MCF 10A (cell line): ENCODE measurements around the gene MYO7B. TPM values are rescaled to one million over a fixed set of nuclear protein-coding genes. Genes with fewer than 3 reads are reported as not detected.

Source experiments
- BruUV-seq: library from RNA; stranded (reverse); fragments of 400-500 nt; replicated peaks from 2 replicates; lab custom pipeline; 2021; lab: Mats Ljungman, UMichigan
- CTCF ChIA-PET: fragments of 300-600 bp; sonication (Branson Sonifier 250); formaldehyde crosslinking; extraction: SDS; loops from one replicate; lab custom pipeline; 2021; ENCODE audit warnings: antibody characterized with exemption, inconsistent platforms; lab: Yijun Ruan, JAX
- POLR2A ChIA-PET: fragments of 300-600, 350-650 bp; sonication (Branson Sonifier 250); formaldehyde crosslinking; extraction: SDS; loops from one replicate; lab custom pipeline; 2020; ENCODE audit warnings: antibody characterized with exemption, inconsistent platforms; lab: Yijun Ruan, JAX
- DNase-seq: peaks from one replicate; pipeline ENCODE4 v3.0.0-alpha.2; 2018; ENCODE audit not compliant: unreplicated experiment
- H3K27ac Mint-ChIP-seq: one replicate; pipeline ENCODE4 v1.8.0; 2022; ENCODE audit warnings: mild to moderate bottlenecking, low read depth, mixed read lengths; ENCODE audit not compliant: unreplicated experiment
- H3K27me3 Mint-ChIP-seq: one replicate; pipeline ENCODE4 v1.8.0; 2022; ENCODE audit warnings: mixed read lengths; ENCODE audit not compliant: insufficient read depth, unreplicated experiment
- H3K36me3 Mint-ChIP-seq: one replicate; pipeline ENCODE4 v1.8.0; 2022; ENCODE audit warnings: mild to moderate bottlenecking, moderate library complexity, mixed read lengths; ENCODE audit not compliant: insufficient read depth, unreplicated experiment
- H3K4me1 Mint-ChIP-seq: one replicate; pipeline ENCODE4 v1.8.0; 2022; ENCODE audit warnings: mixed read lengths; ENCODE audit not compliant: insufficient read depth, unreplicated experiment
- H3K4me3 Mint-ChIP-seq: one replicate; pipeline ENCODE4 v1.8.0; 2022; ENCODE audit warnings: mild to moderate bottlenecking, moderate library complexity, mixed read lengths; ENCODE audit not compliant: unreplicated experiment
- H3K9me3 Mint-ChIP-seq: one replicate; pipeline ENCODE4 v1.8.0; 2022; ENCODE audit warnings: mixed read lengths; ENCODE audit not compliant: unreplicated experiment
- CTCF ChIP-seq: fragments of 200-600 bp; IDR thresholded peaks from one replicate; pipeline ENCODE4 v1.8.0; 2022; ENCODE audit warnings: antibody characterized with exemption, mild to moderate bottlenecking; ENCODE audit not compliant: unreplicated experiment
- intact Hi-C: fragments of 100-400 bp; cut with micrococcal nuclease; formaldehyde crosslinking; loops from 2 replicates; pipeline ENCODE4 v1.14.1; 2022
- total RNA-seq: library from RNA; stranded (reverse); gene quantifications from 2 replicates; pipeline ENCODE4 v1.2.3, GENCODE V29; 2022

The MYO7B gene
- total RNA-seq, 1 experiment from 2014 or later, result not detected

GRCh38 chr2:127592761-127593227, 57.3 kb downstream of the MYO7B start:
- no peak overlapping the region for H3K4me3 Mint-ChIP-seq
- no TSS peak for BruUV-seq
- H3K27ac Mint-ChIP-seq, result no peak overlapping the region
- DNase-seq, result no peak
- ChIA-PET CTCF (no interaction called here), POLR2A (no interaction called here)
- H3K4me1 Mint-ChIP-seq, result no peaks in the 10 kb centered on the region
- H3K9me3 Mint-ChIP-seq, result peaks cover 7% of the 10 kb centered on the region
- no peaks in the 10 kb centered on the region for H3K36me3 Mint-ChIP-seq
- H3K27me3 Mint-ChIP-seq, result no peaks in the 10 kb centered on the region
- TF ChIP-seq CTCF, result no peak
- intact Hi-C loops, result no loop called here

GRCh38 chr2:127593228-127594115, 58.0 kb downstream of the MYO7B start:
- POLR2A ChIA-PET, result no interaction called here
- intact Hi-C loops, result no loop called here
- Mint-ChIP-seq H3K4me3 (no peak overlapping the region), H3K36me3 (no peaks in the 10 kb centered on the region), H3K9me3 (peaks cover 7% of the 10 kb centered on the region), H3K27ac (no peak overlapping the region), H3K27me3 (no peaks in the 10 kb centered on the region), H3K4me1 (peaks cover 6% of the 10 kb centered on the region)
- no peak for DNase-seq
- TF ChIP-seq CTCF, result no peak
- no TSS peak for BruUV-seq
- CTCF ChIA-PET, result no interaction called here

- Mint-ChIP-seq H3K27ac (no peak overlapping the region), H3K9me3 (peaks cover 7% of the 10 kb centered on the region), H3K4me1 (peaks cover 9% of the 10 kb centered on the region), H3K4me3 (no peak overlapping the region), H3K36me3 (no peaks in the 10 kb centered on the region), H3K27me3 (no peaks in the 10 kb centered on the region)
- CTCF ChIA-PET, result interaction anchor here (0.6 kb wide), 1 partner anchor 223 kb away, joined by 3 read pairs; no protein-coding TSS in a partner anchor
- POLR2A ChIA-PET, result no interaction called here
- DNase-seq, result no peak
- no TSS peak for BruUV-seq
- intact Hi-C loops, result no loop called here
- no peak for TF ChIP-seq CTCF
Measured at GRCh38 chr2:127594116-127594591, 58.7 kb downstream of the MYO7B start.

- no peaks in the 10 kb centered on the region for H3K27me3 Mint-ChIP-seq
- CTCF ChIA-PET, result no interaction called here
- no peak for TF ChIP-seq CTCF
- BruUV-seq, result no TSS peak
- no peak for DNase-seq
- H3K4me3 Mint-ChIP-seq, result no peak overlapping the region
- intact Hi-C loops, result no loop called here
- no peak overlapping the region for H3K27ac Mint-ChIP-seq
- H3K36me3 Mint-ChIP-seq, result no peaks in the 10 kb centered on the region
- H3K4me1 Mint-ChIP-seq, result peaks cover 9% of the 10 kb centered on the region
- POLR2A ChIA-PET, result no interaction called here
- H3K9me3 Mint-ChIP-seq, result peaks cover 11% of the 10 kb centered on the region
Measured at GRCh38 chr2:127596311-127597045, 61.0 kb downstream of the MYO7B start.
